Measurements from ENCODE around the gene SORCS1. TPM values are rescaled to one million over a fixed set of nuclear protein-coding genes. Genes with fewer than 3 reads are reported as not detected.

Gene SORCS1
- total RNA-seq, 1 donor from 2014 or later, result not detected

DNA sequence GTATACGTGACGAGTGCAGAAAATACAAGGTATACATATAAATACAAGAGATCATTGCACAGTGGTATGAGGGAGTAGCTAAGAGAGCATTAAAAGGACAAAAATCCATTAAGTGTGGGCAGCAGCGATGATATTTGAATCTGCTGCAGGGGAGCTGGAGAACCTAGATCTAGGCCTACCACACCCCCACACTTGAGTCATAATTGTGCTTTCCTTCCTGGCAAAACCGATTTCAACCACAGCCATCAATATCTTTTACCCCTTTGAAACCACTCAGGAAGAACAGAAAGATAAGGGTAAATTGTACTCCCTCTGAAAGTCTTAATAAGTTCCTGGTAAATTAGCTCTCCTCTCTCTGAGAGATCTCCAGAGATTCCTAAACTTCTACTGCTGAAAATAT is 345.0 kb downstream of the SORCS1 start:
- DNase-seq (ENCODE audit: low read depth in 2 of 2), result no peak

GRCh38 chr10:106816318-106817085 is 348.0 kb downstream of the SORCS1 start:
- DNase-seq (ENCODE audit: low read depth in 2 of 2), result no peak

DNA sequence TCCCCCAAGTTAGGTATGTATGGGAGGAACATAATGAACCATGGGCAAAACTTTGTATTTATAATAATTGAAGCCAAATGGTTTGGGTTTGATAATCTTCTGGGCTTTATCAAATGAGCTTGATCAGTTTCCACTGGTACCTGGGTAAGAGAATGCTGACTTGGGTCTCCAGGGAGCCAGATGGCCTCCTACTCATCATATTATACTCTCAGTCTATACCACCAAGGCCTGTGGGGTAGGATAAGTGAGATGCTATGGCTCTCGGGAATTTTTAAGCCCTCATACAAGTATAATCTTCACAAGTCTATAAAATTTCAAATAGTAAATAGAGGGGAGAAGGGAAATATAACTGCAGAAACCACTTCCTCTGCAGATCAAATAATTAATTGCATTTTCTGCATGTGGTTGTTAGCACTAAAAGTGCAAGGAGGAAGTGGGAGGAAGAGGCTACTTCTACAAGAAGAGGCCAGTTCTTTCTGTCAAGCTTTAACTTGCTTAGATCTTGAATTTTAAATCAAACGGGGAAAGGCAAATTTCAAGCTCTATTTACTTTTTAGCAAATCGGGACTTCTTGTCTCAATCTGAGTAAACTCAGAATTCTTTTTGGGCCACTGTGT is 349.0 kb downstream of the SORCS1 start:
- no peak for DNase-seq (ENCODE audit: low read depth in 2 of 2)

DNA sequence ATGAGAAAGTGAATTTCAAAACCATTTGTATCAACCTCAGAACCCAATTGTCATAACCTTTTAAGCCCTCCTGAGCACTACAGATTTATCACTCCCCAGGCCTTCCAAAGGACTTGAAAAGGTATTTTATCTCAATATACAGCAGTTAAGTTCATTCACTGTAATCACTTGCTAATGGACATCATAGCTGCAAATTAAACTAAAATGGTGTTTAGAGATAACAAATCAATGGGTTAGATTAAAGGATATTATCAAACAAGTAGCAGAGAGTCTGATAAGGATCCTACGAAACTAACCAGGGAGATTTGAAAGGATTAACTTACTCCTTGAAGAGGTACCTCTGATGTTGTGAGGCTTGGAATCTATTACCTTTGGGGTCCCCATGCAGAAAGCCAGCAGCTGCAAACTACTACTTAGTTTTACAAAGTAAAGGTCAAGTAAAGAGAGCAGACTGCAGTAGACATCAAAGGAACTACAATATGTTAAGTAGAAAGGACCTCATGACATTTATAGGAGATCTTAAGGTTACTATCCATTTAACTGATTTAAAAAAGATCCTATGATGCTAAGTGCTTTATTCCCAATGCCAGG is 359.4 kb downstream of the SORCS1 start:
- no peak for DNase-seq (ENCODE audit: low read depth in 2 of 2)

- no peak for DNase-seq (ENCODE audit: low read depth in 2 of 2)
These were observed 361.6 kb downstream of the SORCS1 start for GRCh38 chr10:106802949-106803348.

DNA sequence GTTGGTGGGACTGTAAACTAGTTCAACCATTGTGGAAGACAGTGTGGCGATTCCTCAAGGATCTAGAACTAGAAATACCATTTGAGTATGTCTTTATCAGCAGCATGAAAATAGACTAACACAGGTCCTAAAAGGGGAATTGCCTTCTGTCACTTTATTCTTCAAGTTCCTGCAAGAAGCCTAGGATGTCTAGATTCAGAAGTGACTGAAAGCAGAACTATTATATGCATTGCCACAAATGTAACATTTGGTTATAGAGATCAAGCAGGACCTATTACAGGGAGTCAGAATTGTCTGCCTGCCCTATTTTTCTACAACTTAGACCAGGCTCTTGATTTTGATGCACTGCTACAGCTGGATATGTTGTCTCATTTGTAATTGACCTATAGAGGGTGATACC is 364.7 kb downstream of the SORCS1 start:
- DNase-seq (ENCODE audit: low read depth in 2 of 2), result no peak

- no peak for DNase-seq (ENCODE audit: low read depth in 2 of 2)
These were observed 368.9 kb downstream of the SORCS1 start for GRCh38 chr10:106795619-106796018.

GRCh38 chr10:106793617-106794016 is 370.9 kb downstream of the SORCS1 start:
- no peak for DNase-seq (ENCODE audit: low read depth in 2 of 2)

- no peak for DNase-seq (ENCODE audit: low read depth in 2 of 2)
These were observed 374.9 kb downstream of the SORCS1 start for GRCh38 chr10:106789623-106790022.

- DNase-seq (ENCODE audit: low read depth in 2 of 2), result no peak
These were observed 375.5 kb downstream of the SORCS1 start for GRCh38 chr10:106788982-106789381.

DNA sequence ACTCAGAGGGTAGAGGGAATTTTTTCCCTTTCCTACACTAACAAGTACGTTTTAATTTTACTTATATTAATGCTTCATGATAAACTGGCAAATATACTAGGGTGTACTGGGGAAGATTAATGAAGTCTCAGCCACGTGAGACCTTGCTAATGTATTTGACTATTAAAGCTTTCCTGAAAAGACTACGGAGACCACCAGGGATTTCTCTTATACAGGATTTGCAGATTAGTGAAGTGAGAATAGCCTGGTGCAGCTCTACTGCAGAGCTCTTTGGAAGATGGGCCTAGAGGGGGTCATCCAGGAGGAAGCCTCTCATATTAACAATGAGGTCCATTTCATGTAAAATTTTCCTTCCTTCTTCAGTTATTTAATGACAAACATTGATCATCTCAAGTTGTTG is 379.0 kb downstream of the SORCS1 start:
- DNase-seq (ENCODE audit: low read depth in 2 of 2), result no peak

DNA sequence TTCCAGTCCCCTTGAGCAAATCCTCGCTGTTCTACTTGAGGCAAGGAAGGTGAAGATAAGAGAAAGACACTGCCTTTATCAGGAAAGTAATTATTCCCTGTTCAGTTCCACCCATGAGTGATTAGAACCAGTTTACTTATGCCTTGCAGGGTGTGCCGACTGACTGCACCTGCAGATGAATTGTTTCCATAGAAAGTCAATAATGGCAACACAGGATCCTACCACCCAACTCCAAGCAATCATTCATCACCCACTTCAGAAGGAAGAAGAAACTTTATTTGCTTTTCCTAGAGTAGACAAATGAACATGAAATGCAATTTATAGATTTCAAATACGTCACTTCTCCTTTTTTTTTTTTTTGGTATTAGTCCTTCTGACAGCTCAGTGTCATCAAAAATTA is 383.9 kb downstream of the SORCS1 start:
- DNase-seq (ENCODE audit: low read depth in 2 of 2), result no peak

DNA sequence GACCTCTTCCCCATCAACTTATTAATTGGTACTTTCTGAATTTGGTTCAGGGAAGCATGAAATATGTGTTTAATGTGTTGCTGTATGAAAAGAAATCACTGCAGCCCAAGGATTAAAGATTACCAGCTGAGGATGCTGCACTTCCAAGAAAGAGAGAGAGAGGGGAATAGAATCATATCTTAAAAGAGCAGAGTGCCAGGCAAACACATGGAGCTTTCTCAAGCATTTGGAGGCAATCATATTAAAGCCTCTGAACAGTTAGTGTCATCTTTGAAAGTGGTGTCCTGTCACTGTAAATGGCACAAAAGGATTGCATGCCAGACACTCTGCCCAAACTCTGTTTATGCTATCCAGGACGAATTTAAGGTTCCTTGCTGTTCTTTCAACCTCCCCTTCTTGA is 386.7 kb downstream of the SORCS1 start:
- no peak for DNase-seq (ENCODE audit: low read depth in 2 of 2)

- no peak for DNase-seq (ENCODE audit: low read depth in 2 of 2)
These were observed 389.4 kb downstream of the SORCS1 start for GRCh38 chr10:106775127-106775526.

- no peak for DNase-seq (ENCODE audit: low read depth in 2 of 2)
These were observed 391.5 kb downstream of the SORCS1 start for GRCh38 chr10:106772957-106773356.

- no peak for DNase-seq (ENCODE audit: low read depth in 2 of 2)
These were observed 393.4 kb downstream of the SORCS1 start for GRCh38 chr10:106771154-106771553.

- no peak for DNase-seq (ENCODE audit: low read depth in 2 of 2)
These were observed 396.3 kb downstream of the SORCS1 start for GRCh38 chr10:106768204-106768603.

DNA sequence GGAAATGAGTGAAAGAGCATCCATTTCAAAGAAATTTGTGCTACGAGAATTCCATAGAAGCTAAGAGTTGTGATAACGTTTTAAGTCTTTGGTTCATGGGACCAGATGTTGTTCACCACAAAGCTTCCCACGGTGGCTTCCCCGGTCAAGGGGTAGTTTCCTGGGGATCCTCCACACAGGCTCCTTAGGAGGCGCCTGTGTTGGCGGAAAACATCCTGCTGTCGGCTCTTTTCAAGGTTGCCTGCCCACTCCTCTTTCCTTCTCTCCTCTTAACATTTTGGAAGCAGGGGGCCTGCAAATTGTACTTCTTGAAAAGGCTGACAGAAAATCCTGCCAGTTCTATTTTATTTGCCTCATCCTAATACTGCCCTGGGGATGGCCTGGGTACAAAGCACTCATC is 398.6 kb downstream of the SORCS1 start:
- no peak for DNase-seq (ENCODE audit: low read depth in 2 of 2)

DNA sequence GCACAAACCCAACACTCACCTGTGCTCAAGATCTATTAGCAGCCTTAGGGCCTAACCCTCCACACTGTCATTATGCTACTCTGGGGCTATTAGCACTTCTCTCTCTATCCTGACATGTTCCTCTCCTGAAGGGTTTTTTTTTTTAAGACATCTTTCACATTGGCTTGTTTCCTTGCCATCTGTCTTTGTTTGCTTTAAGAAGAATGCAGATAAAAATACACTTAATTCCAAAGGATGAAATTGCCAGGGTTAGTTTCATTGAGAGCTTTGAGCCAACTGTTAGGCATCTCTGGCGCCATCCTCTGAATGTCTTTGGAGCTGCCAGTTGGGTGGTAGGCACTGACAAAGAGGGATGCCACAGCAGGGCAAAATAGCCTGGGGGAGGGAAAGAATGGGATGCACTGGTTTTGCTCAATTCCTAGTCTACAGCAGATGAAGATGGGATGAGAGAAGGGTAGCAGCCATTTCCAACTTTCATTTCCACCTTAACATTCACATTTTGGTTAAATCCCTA is 399.2 kb downstream of the SORCS1 start:
- no peak for DNase-seq (ENCODE audit: low read depth in 2 of 2)

DNA sequence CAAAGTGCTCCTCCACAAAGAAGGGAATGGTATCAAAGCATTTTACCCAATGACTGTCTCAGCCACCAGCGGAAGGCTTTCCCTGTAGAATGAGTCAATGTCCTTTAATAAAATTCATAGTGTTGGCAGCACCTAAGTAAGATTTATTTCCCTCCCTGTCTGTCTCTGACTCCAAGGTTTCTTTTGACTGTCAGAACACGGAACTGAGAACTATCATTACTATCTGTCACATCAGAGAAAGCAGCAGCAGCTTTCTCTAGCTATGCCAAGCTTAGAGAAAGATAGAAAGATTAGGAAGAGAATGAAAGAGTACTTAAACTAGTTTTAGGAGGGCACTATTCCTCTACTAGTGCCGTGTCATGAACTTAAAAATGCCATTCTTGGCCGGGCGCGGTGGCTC is 400.1 kb downstream of the SORCS1 start:
- DNase-seq (ENCODE audit: low read depth in 2 of 2), result no peak

GRCh38 chr10:106761906-106762305 is 402.6 kb downstream of the SORCS1 start:
- no peak for DNase-seq (ENCODE audit: low read depth in 2 of 2)

- no peak for DNase-seq (ENCODE audit: low read depth in 2 of 2)
These were observed 407.0 kb downstream of the SORCS1 start for GRCh38 chr10:106757521-106757920.

DNA sequence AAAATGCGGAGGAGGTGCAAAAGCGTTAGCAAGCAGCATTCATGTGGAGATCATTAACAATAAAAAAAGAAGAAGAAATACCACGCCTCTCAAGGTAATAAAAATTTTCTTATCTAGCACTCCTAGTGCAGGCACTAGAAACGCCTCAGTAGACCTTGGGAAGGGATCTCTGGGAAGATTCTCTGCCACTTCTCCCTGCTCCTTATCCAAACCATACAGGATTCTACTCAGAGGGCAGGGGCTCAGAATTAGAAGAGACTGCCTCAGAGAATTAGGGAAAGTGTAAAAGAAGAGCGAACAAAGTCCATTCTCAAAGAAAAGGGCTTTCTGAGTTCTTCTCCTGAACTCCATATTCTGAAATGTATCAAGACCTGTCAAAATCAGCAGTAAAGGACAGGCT is 413.4 kb downstream of the SORCS1 start:
- DNase-seq (ENCODE audit: low read depth in 2 of 2), result no peak
